ENCODE measurements around the gene CCDC24. TPM values are rescaled to one million over a fixed set of nuclear protein-coding genes. Genes with fewer than 3 reads are reported as not detected.

The CCDC24 gene
- total RNA-seq, 1 experiment from 2014 or later: 15.8 TPM

GRCh38 chr1:44040418-44040817, 49.0 kb downstream of the CCDC24 start:
- DNase-seq (ENCODE audit: low spot score): no peak

GRCh38 chr1:44040846-44041245, 49.4 kb downstream of the CCDC24 start:
- no peak for DNase-seq (ENCODE audit: low spot score)

DNA sequence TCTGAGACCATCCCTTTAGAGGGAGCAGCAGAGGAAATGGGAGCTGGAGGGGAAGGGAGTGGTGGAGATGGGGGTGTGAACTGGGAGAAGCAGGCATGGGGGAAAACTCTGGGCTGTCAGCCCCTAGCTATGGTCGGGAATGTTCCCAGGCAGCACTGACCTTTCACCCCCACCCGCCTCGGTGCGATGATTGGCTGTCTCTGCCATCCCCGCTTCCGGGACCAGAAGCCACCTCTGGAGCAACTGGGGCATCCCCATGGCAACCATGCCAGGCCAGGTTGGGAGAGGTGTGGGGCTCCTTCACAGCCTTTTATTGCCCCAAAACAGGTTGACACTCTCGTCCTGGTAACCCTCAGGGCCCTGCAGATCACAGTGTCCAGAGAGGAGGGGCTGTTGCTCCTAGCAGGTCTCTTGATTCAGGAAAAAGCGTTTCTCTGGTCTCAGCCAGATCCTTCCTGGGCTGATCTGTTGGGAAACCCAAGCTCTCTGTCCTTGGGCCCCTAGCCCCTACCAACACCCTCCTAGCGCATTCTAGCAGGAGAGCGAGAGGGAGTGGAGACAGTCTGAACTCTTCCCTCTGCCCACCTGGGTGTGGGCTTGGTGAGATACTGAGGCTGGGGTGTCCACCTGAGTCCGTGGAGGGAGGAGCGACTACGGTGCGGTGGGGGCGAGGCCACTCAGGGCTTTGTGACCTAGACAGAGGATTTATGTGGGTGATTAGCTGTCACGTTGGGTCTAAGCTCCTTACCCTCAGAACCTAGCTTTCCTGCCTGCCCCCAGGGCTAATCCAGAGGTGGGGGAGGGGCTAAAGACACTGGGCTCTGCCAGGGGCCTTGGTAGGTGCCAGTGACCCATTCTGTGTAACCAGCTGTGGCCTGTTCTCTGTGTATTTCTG, 52.0 kb downstream of the CCDC24 start:
- DNase-seq (ENCODE audit: low spot score): no peak

DNA sequence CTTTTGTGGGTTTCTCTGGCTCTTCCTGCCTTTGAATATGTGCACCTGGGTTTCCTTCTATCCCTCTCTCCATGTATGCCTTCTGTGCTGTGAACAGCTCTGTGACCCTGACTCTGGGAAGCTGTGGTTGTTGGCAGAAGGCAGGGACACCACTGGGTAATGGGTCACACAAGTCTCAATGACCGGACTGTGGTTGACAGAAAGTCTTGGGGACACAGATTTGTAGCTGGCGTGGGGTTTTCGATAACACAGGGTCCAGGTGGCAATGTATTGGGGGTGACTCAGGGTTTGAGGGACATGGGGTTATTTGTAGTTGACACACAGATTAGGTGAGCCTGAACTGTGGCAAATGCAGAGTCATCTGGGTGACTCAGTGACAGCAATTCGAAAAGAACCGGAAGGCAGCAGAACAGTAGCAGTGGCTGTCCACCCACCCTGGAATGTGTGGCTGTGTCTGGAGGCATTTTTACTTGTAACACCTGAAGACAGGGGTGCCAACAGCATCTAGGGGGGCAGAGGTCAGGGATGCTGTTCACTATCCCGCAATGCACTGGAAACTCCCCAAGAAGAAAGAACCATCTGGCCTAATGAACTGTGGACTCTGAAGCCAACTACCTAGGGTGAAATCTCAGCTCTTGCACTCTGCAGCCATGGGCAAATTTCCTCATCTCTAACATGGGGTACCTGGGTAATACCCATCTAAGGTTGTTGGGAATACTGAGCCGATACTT, 52.8 kb downstream of the CCDC24 start:
- DNase-seq (ENCODE audit: low spot score): no peak

GRCh38 chr1:44045064-44045463, 53.7 kb downstream of the CCDC24 start:
- no peak for DNase-seq (ENCODE audit: low spot score)

Other genes with a start within 250 kb of the CCDC24 start
- gene ARTN, start 57.8 kb upstream of the CCDC24 start, total RNA-seq (2014; rRNA removed; shearing (Covaris generic)): 0.25 TPM in 1 of 2 replicates, not detected in the other
- gene IPO13, start 44.6 kb upstream of the CCDC24 start, total RNA-seq (2014; rRNA removed; shearing (Covaris generic)): 18.8 and 22.6 TPM in 2 replicates
- 28.5 and 44.1 TPM in 2 replicates for gene DPH2, start 21.6 kb upstream of the CCDC24 start, total RNA-seq (2014; rRNA removed; shearing (Covaris generic))
- 193 and 213 TPM in 2 replicates for gene ATP6V0B, start 16.6 kb upstream of the CCDC24 start, total RNA-seq (2014; rRNA removed; shearing (Covaris generic))
- 87.5 and 92.8 TPM in 2 replicates for gene B4GALT2, start 12.4 kb upstream of the CCDC24 start, total RNA-seq (2014; rRNA removed; shearing (Covaris generic))
- 9.6 and 10.0 TPM in 2 replicates for gene SLC6A9, start 39.9 kb downstream of the CCDC24 start, total RNA-seq (2014; rRNA removed; shearing (Covaris generic))
- gene KLF17, start 127.2 kb downstream of the CCDC24 start, total RNA-seq (2014; rRNA removed; shearing (Covaris generic)): not detected in 2 replicates
- not detected in 2 replicates for gene KLF18, start 150.0 kb downstream of the CCDC24 start, total RNA-seq (2014; rRNA removed; shearing (Covaris generic))
- gene DMAP1, start 221.9 kb downstream of the CCDC24 start, total RNA-seq (2014; rRNA removed; shearing (Covaris generic)): 6.3 and 15.3 TPM in 2 replicates